A673 (cell line): ENCODE results near the gene ERFE. TPM values are rescaled to one million over a fixed set of nuclear protein-coding genes. Genes with fewer than 3 reads are reported as not detected.
"Not testable (repeated sequence)": the region's sequence is repeated elsewhere in the genome, so short reads cannot be mapped to it uniquely, and the experiment has no call there.

ENCODE experiments used
- BruUV-seq: library from RNA; stranded (reverse); fragments of 400-500 nt; replicated peaks from 2 replicates; lab custom pipeline; 2021; lab: Mats Ljungman, UMichigan
- CTCF ChIA-PET: fragments of 300-600 bp; sonication (Branson Sonifier 250); formaldehyde crosslinking; loops from one replicate; lab custom pipeline; 2022; ENCODE audit warnings: antibody characterized with exemption; lab: Charles Lee
- POLR2A ChIA-PET: fragments of 300-600 bp; sonication (Branson Sonifier 250); formaldehyde crosslinking; loops from one replicate; lab custom pipeline; 2022; ENCODE audit warnings: antibody characterized with exemption; ENCODE audit not compliant: low non-redundant PET; lab: Charles Lee
- DNase-seq: peaks from one replicate; pipeline ENCODE4 v3.0.0-alpha.2; 2015; ENCODE audit warnings: low spot score
- H3K27ac ChIP-seq: fragments of 200-600 bp; sonication (generic); 2 replicates; pipeline ENCODE4 v1.5.1; 2016; ENCODE audit warnings: mixed run types, low read depth, mild to moderate bottlenecking, mixed read lengths, antibody characterized with exemption, low read length; ENCODE audit not compliant: poor library complexity, severe bottlenecking
- H3K27me3 ChIP-seq: fragments of 200-600 bp; sonication (generic); replicated peaks from 2 replicates; pipeline ENCODE4 v1.6.1; 2017; ENCODE audit warnings: mixed run types, low read depth, mild to moderate bottlenecking, mixed read lengths, antibody characterized with exemption, low read length; ENCODE audit not compliant: insufficient read depth, poor library complexity
- H3K36me3 ChIP-seq: fragments of 200-600 bp; sonication (generic); 2 replicates; pipeline ENCODE4 v1.6.1; 2016; ENCODE audit warnings: mixed run types, mild to moderate bottlenecking, mixed read lengths, antibody characterized with exemption, low read length; ENCODE audit not compliant: insufficient read depth, poor library complexity, severe bottlenecking
- H3K4me1 ChIP-seq: fragments of 200-600 bp; sonication (generic); 2 replicates; pipeline ENCODE4 v1.6.1; 2017; ENCODE audit warnings: mixed run types, mild to moderate bottlenecking, mixed read lengths, antibody characterized with exemption, low read length; ENCODE audit not compliant: insufficient read depth, poor library complexity, severe bottlenecking
- H3K4me3 ChIP-seq: fragments of 200-600 bp; sonication (generic); 2 replicates; pipeline ENCODE4 v1.5.1; 2016; ENCODE audit warnings: low read depth, mixed run types, mild to moderate bottlenecking, mixed read lengths, low read length; ENCODE audit not compliant: poor library complexity, severe bottlenecking
- H3K9me3 ChIP-seq: fragments of 200-600 bp; sonication (generic); 2 replicates; pipeline ENCODE4 v1.6.1; 2016; ENCODE audit warnings: mixed run types, low read depth, mild to moderate bottlenecking, mixed read lengths, antibody characterized with exemption, low read length; ENCODE audit not compliant: poor library complexity, severe bottlenecking
- EZH2 ChIP-seq: fragments of 200-600 bp; sonication (generic); IDR thresholded peaks from 2 replicates; pipeline ENCODE4 v1.6.1; 2017; ENCODE audit warnings: borderline replicate concordance, low read depth, mild to moderate bottlenecking, mixed read lengths, antibody characterized with exemption, low read length; ENCODE audit not compliant: poor library complexity, severe bottlenecking
- intact Hi-C: fragments of 100-400 bp; cut with micrococcal nuclease; formaldehyde crosslinking; loops from one replicate; pipeline ENCODE4 v1.10.0; 2022; ENCODE audit not compliant: unreplicated experiment
- total RNA-seq: library from RNA; stranded (reverse); gene quantifications from 2 replicates; pipeline ENCODE4 v1.2.3, GENCODE V29; 2021
- TF ChIP-seq, protein P1 (sequence below): fragments of 300-800, 200-600 bp; sonication (generic); conservative IDR thresholded peaks from 2 replicates; pipeline ENCODE4 v1.5.1; 2017; ENCODE audit warnings: low read depth, mild to moderate bottlenecking, antibody characterized with exemption, low read length, moderate library complexity, mixed read lengths

The ERFE gene
- total RNA-seq, 1 experiment from 2014 or later: 6.1 TPM

DNA sequence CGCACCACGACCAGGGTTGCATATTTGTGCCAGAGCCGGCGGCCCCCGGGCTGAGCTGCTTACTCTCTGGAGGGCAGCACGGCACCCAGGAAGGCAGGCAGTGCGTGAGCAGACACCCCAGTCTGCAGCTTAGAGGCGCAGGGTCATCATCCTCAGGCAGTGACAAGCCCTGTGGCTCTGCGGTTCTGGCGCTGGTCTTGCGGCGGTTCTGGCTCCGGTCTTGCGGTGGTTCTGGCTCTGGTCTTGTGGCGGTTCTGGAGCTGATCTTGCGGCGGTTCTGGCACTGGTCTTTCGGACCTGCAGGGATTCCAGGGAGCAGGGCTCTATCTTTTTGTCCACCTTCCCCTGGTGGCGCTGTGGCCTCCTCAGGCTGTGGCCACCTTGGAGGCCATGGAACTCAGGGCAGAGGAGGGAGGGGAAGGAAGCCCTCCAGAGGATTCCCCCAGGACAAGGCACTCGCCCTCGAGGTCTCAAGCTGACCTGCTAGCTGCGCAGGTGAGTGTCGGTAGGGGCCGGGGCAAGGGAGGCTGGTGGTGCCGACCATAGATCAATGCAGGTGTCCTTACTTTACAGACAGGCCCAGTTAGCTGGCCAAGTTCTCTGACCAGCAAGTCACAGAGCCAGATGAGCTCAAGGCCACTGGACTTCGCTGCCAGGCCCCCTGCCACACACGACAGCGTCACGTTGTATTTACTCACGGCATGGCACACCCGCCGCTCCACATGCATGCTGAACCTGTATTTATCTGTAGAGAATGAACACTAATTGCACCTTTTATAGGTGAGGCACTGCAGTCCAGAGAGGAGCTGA, 43.7 kb upstream of the ERFE start:
- intact Hi-C loops: no loop called here
- CTCF ChIA-PET: no interaction called here
- DNase-seq: no peak

DNA sequence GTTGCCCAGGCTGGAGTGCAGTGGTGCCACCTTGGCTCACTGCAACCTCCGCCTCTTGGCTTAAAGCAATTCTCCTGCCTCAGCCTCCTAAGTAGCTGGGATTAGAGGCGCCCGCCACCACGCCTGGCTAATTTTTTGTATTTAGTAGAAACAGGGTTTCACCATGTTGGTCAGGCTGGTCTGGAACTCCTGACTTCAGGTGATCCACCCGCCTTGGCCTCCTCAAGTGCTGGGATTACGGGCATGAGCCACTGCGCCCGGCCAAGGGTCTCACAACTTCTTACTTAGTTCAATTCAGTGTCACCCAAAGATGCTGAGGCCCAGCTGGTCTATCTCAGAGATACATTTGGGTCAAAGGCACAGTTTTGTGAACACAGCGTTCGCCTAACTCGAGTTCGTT, 43.1 kb upstream of the ERFE start:
- CTCF ChIA-PET, intact Hi-C loops, H3K4me1 ChIP-seq: not testable (repeated sequence)

More for the DNA sequence above, 43.7 kb upstream of the ERFE start:
- H3K4me1 ChIP-seq: no peaks in the 10 kb centered on the region
- POLR2A ChIA-PET: no interaction called here
- H3K9me3 ChIP-seq: no peaks in the 10 kb centered on the region
- TF ChIP-seq EZH2: no peak
- TF ChIP-seq, protein P1, sequence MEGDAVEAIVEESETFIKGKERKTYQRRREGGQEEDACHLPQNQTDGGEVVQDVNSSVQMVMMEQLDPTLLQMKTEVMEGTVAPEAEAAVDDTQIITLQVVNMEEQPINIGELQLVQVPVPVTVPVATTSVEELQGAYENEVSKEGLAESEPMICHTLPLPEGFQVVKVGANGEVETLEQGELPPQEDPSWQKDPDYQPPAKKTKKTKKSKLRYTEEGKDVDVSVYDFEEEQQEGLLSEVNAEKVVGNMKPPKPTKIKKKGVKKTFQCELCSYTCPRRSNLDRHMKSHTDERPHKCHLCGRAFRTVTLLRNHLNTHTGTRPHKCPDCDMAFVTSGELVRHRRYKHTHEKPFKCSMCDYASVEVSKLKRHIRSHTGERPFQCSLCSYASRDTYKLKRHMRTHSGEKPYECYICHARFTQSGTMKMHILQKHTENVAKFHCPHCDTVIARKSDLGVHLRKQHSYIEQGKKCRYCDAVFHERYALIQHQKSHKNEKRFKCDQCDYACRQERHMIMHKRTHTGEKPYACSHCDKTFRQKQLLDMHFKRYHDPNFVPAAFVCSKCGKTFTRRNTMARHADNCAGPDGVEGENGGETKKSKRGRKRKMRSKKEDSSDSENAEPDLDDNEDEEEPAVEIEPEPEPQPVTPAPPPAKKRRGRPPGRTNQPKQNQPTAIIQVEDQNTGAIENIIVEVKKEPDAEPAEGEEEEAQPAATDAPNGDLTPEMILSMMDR: no peak
- H3K36me3 ChIP-seq: no peaks in the 10 kb centered on the region
- no peak overlapping the region for H3K27ac ChIP-seq
- no peak overlapping the region for H3K4me3 ChIP-seq
- no TSS peak for BruUV-seq
- no peaks in the 10 kb centered on the region for H3K27me3 ChIP-seq

DNA sequence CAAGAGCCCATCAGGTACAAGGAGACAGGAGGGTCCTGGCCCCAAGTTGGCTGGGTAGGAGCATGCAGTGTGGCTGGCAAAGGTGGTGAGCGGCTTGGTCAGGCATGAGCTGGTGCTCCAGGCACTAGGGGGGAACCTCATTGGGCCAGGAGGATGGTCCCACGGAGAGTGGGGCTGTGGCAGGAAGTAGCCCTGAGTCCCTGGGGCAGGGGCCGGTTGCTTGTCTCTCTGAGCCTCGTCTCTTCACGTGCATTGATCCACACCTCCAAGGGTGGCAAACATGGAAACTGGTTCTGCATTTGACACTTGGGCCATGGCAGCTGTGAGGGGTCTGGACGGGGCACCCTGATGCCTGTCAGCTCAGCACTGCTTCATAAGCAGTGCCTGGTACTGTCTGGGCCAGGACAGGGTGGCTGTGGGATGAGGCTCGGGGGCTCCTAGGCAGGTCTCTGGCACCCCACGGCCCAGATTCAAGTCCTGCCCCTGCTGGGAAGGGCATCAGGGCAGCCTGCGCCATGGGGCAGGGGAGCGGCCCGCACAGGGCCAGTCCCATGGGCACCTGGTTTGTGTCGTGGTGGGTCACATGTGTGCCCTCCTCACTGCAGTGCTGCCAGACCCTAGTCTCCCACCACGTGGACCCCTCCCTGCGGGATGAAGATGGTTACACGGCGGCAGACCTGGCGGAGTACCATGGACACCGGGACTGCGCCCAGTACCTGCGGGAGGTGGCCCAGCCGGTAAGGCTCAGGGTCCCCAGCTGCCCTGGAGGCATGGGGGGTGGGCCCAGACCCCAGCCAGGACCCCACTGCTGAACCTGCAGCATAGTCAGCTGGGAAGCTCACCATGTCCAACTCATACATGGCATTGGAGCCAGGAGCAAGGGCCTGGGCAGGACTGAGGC, 42.2 kb upstream of the ERFE start:
- H3K9me3 ChIP-seq: no peaks in the 10 kb centered on the region
- CTCF ChIA-PET: no interaction called here
- no peak for DNase-seq
- no peaks in the 10 kb centered on the region for H3K36me3 ChIP-seq
- no peaks in the 10 kb centered on the region for H3K27me3 ChIP-seq
- H3K4me3 ChIP-seq: no peak overlapping the region
- TF ChIP-seq, protein P1: no peak
- TF ChIP-seq EZH2: no peak
- no peak overlapping the region for H3K27ac ChIP-seq
- POLR2A ChIA-PET: no interaction called here
- no TSS peak for BruUV-seq
- H3K4me1 ChIP-seq: no peaks in the 10 kb centered on the region
- intact Hi-C loops: no loop called here

More for the DNA sequence above, 43.1 kb upstream of the ERFE start:
- H3K9me3 ChIP-seq, H3K4me3 ChIP-seq, H3K36me3 ChIP-seq, POLR2A ChIA-PET, H3K27me3 ChIP-seq, DNase-seq, BruUV-seq, H3K27ac ChIP-seq: not testable (repeated sequence)
